Hematopoietic multipotent progenitor cell treated with erythropoietin and hydrocortisone succinate and interleukin-3 and kit ligand, for 15 days (in vitro differentiated cells): ENCODE measurements around the gene ALDH16A1.

ENCODE experiments used
- DNase-seq: peaks from one replicate; pipeline ENCODE4 v3.0.0-alpha.2; 2015; ENCODE audit warnings: low spot score

ALDH16A1 gene

GRCh38 chr19:49515767-49516166 is 62.7 kb downstream of the ALDH16A1 start:
- no peak for DNase-seq

- DNase-seq, result no peak
These were observed 65.0 kb downstream of the ALDH16A1 start for GRCh38 chr19:49518033-49518432.
